GM12891 (cell line): ENCODE measurements around the gene NCK1.

Source experiments
- POLR2A ChIP-seq: IDR thresholded peaks from 2 replicates; pipeline ENCODE4 v1.6.1; 2011; ENCODE audit warnings: low read depth, low read length, control low read depth
- POLR2AphosphoS5 ChIP-seq: IDR thresholded peaks from 2 replicates; pipeline ENCODE4 v1.6.1; 2011; ENCODE audit warnings: low read depth, low read length, control low read depth
- TAF1 ChIP-seq: IDR thresholded peaks from 2 replicates; pipeline ENCODE4 v1.6.1; 2011; ENCODE audit warnings: low read depth, low read length, control low read depth

DNA sequence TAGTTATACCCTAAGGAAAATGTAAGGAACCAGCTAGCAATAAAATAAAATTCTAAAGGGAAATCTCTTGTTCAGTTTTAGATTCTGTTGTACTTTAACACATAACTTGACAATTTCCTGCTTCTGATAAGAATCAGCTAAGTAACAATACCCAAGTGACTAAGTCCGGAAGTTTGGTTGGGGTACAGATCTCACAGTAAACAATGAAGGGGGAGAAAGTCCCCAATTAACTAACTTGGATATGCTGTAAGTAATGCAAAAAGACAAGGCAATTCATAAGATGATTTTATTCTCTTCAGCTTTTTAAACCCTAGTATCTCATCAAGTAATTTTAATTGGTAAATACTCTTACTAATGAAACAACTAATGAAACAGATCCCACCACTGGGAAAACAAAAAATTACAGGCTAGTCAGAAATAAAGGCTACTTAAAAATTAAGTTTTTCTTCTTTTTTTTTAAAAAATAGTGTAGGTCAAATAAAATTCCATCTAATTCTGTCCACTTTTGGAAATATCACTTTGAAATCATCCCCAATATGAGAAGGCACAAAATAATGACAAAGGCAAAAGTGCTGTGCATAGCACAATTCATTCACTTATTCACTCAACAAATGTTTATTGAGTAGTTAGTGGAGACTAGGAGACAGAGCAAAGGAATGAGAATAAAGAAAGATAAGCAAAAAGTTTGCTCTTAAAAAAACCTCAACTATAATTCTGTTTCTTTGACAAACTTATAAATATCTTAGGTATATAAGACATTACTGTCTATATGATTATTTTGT, 58.0 kb downstream of the NCK1 start:
- TF ChIP-seq POLR2A (no peak), POLR2AphosphoS5 (no peak), TAF1 (no peak)
